SIG-M5 treated with dmso at 0.1 percent for 504 hours (cell line): ENCODE results near the gene TMEM174.

Experiments
- DNase-seq: peaks from one replicate; lab custom pipeline; 2025; ENCODE audit not compliant: unreplicated experiment; lab: John Stamatoyannopoulos, UW

TMEM174 gene

DNA sequence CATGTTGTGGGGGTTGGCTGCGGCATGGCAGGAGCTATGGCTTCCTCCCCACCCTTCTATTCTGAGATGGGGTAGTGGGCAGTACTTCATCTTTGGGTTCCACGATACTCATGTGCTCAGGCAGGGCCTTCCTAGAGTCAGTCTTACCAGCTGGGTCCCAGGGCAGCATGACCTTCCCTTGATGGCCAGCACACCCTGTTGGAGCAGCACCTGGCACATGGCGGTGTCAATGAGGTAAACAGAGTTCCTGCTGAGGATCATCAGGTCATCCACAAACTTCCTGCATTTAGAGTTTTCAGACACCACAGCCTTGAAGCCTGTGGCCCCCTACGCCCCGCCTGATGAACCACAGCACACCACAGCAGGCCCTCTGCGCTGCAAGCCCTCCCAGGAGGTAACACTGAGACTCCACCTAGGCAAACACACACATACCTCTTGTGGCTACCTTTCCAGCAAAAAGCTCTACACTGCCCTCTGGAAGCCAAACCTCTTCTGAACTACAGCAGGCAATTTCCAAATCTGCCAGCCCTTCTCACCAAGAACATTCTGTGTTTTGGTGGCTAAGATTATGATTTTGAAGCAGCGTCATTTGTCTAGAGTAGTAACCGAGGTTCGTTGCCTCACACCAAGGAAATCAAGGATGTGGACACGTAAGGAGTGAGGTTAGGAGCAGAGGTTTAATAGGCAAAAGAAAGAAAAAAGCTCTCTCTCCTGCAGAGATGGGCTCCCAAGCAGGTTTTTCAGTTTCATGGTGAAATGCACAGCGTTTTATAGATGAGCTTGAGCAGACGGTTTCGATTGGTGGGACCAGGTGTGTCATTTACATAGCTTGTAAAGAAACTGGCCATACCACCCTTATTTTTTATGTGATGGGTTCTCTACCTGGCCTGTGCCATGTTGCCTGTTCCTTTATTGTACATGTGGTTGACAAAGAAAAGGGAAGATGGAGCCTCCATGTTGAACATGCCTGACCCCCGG lies 20.3 kb upstream of the TMEM174 start:
- no peak for DNase-seq

GRCh38 chr5:73153513-73153912 lies 19.5 kb upstream of the TMEM174 start:
- DNase-seq, result peak; percentile 34

DNA sequence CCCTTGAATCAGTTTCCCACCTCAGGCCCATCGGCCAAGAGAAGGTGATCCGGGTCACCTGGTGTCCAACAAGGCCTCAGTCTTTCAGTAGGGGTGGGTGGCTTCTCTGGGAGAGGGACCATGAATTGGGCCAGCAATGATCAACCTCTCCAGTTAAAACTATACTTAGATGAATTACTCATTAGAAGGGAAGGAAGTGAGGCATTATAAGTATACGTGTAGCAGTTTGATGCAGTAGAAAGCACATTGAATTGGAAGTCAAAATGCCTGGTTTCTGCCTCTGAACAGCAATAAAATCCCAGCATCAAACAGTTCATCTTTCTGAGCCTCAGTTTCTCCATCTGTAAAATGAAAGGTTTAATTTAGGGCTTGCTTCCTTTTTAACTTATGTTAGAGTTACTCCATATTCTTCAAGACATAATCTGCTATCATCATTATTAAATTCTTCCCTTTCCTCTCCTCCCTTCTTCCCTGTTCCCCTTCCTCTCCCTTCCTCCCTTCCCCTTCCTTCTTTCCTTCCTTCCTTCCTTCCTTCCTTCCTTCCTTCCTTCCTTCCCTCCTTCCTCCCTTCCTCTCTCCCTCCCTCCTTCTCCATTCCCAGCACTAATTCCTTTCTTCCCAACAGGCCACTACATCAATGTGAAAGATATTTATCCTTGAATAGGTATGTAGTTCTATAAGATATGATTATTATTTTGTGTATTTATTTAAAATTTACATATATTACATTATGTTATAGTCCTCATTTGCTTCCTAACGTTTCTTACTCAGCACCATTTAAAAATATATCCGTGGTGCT lies 18.6 kb upstream of the TMEM174 start:
- no peak for DNase-seq

DNA sequence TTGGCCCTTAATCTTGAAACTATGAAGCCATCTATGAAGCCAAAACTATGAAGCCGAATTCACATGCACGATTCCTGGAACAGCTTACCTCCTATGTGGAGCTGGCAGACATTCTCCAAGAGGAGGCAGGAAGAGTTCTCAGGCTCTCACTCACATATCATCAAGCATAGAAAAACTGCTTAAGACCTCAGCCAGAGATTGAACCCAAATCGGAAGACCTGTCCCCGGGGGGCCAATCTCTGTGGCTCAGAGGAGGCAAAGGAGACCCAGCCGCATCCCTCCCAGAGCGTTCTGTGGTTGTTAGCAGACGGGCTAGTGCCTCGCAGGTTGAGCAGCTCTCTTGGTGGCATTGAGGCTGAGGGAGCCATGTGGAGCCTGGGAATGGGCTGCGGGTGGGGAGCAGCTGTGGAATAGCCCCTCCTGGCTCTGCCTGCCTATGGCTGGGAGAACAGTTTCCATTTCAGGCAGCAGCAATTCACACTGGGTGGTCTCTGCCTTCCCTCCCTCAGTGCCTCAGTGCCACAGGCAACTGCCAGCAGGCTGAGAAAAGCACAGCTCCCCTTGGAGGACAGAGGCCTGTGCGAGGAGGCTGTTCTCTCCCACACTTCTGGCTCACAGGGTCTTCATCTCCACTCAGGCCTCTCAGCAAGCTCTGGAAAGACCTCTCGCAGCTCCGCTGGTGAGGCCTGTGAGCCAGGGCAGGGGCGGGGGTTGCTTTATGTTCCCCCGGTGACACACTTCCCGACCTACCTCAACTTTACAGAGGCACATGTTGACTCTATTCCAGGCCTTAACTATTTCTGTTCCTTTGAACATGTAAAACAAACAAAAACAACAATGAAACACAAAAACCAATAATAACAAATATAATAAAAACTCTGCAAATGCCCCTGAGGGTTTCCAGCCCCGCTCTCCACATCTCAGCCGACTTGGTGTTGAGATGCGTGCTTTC lies 17.4 kb upstream of the TMEM174 start:
- DNase-seq, result no peak

- DNase-seq, result no peak
Measured at GRCh38 chr5:73157414-73158303, 15.3 kb upstream of the TMEM174 start.

DNA sequence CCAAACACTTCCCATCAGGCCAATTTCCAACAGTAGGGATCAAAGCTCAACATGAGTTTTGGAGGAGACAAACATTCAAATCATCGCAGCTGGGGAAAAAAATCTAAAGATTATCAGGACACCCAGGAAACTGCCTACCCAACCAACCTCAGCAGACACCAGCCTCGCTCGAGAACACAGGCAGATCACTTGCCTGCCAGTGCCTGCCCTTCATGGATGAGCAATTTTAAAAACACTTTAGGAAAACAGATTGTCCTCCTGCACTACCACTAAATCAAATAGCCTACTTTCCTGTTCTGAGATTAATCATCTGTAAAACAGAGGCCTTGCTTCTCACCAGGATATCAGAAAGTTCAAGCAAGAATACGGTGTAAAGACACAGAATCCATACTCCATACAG lies 14.7 kb upstream of the TMEM174 start:
- DNase-seq, result no peak

DNA sequence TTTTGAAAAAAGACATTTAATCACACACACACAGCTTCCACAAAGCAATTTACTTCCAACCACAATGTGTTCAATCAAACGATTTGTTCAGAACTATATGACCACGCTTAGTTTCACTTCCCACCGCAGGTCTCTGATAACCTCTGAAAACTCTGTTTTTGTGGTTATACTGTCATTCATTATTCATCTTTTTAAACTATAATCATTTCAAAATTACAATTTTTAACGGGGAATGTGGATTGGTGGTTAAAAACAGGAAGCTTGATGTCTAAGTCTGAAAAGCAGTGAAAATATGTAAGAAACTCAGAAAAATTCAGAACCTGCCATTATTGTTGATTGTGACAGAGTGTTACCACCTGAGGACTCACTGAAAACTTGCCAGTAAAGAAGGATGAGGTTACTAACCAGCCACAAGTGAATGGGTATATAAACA lies 12.7 kb upstream of the TMEM174 start:
- DNase-seq, result peak; percentile 76

DNA sequence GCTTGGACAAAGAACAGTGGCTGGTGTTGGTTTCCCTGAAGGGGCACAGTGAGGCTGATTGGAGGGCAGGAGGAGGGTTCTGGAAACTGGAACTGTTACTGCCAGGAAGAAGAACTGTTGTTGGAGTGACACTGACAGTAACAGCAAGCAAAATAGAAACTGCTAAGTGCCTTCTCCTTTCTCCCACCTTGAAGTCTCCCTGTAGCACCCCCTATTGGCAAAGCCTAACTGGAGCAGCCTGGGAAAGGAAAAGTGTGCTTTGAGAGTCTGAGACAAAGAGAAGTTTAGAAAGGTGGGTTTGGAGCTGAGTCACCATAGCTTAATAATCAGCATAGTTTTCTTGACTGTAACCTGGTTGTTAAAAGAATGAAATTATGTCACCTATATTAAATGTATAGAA lies 2.5 kb upstream of the TMEM174 start:
- peak; percentile 54 for DNase-seq

- no peak for DNase-seq
Measured at GRCh38 chr5:73171495-73171894, 1.5 kb upstream of the TMEM174 start.

GRCh38 chr5:73174100-73174815 lies 1.3 kb downstream of the TMEM174 start:
- peak; percentile 15 for DNase-seq

GRCh38 chr5:73176250-73176649 lies 3.3 kb downstream of the TMEM174 start:
- DNase-seq, result no peak

DNA sequence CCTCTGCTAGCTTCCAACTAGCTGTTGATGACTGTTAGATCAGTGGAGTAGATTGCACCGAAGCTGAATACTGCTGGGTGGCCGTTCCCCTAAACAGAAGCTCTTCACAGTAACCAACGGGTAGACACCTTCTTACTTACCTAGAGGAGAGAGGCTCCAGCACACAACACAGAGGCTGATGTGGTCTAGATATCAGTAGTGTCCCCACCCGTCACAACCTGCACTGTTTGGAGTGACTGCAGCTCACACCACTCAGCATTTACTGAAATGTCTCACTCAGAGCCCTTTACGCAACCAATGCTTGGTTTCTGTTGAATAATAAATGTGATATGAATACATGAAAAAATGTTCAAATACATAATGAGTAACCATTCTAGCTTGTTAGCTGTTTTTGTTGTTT lies 5.3 kb downstream of the TMEM174 start:
- DNase-seq, result no peak

GRCh38 chr5:73179730-73180129 lies 6.7 kb downstream of the TMEM174 start:
- DNase-seq, result no peak

- no peak for DNase-seq
Measured at GRCh38 chr5:73180566-73180965, 7.6 kb downstream of the TMEM174 start.

DNA sequence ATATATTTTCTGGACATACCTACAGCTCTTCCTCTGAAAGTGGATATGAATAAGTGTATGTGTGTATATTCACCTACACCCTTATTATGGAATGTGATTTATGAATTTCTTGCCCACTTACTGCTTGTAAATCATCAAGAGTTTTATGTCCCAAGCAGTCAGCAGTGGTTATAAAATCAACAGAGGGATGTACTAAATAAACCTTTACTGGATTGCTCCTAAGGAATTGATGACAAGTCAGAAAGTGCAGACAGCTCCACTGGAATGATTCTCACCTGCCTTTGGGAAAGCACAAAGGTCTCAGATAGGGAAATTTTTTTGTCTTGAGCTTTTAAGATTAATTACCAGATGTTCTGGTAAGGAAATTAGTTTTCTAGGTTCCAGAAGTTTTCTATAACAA lies 9.3 kb downstream of the TMEM174 start:
- DNase-seq, result no peak

GRCh38 chr5:73183000-73183399 lies 10.0 kb downstream of the TMEM174 start:
- DNase-seq, result no peak

GRCh38 chr5:73183481-73183891 lies 10.5 kb downstream of the TMEM174 start:
- DNase-seq, result no peak

GRCh38 chr5:73186976-73187375 lies 14.0 kb downstream of the TMEM174 start:
- DNase-seq, result no peak
